ENCODE data around the gene IL1RAPL1.

- TF ChIP-seq SMC3 (conservative IDR thresholded peaks at IDR 0.05; ENCODE audit: insufficient read depth, low read depth, low read length) (no peak), CTCF (IDR thresholded peaks at IDR 0.05 in 2 of 3, conservative IDR thresholded peaks at IDR 0.05 in 1 of 3; ENCODE audit: insufficient read depth in 2 of 3, low read depth in 1 of 3, low read length in 3 of 3) (no peak), GATAD2B (IDR thresholded peaks at IDR 0.05; ENCODE audit: borderline replicate concordance) (no peak), JUNB (CRISPR knock-in tag; conservative IDR thresholded peaks at IDR 0.05) (no peak), RAD21 (CRISPR knock-in tag; conservative IDR thresholded peaks at IDR 0.05 in 1 of 2, IDR thresholded peaks at IDR 0.05 in 1 of 2) (no peak), CREBBP (IDR thresholded peaks at IDR 0.05; ENCODE audit: low read depth, low read length) (no peak), POLR2A (conservative IDR thresholded peaks at IDR 0.05) (no peak), RNF2 (IDR thresholded peaks at IDR 0.05) (no peak), TBP (optimal IDR thresholded peaks at IDR 0.05; ENCODE audit: low read depth, low read length) (no peak), RFX5 (IDR thresholded peaks at IDR 0.05; ENCODE audit: low read depth, low read length) (no peak), KLF1 (tag; IDR thresholded peaks at IDR 0.05) (no peak), ATF3 (IDR thresholded peaks at IDR 0.05) (no peak), ATF3 (CRISPR knock-in tag; conservative IDR thresholded peaks at IDR 0.05) (no peak)
These were observed 1264.8 kb downstream of the IL1RAPL1 start for GRCh38 chrX:29851857-29852605.

All from K562 (cell line).